Activated B cell treated with CpG ODN at 0.5 μM for 24 hours (primary cell): ENCODE data around the gene PLCH1. TPM values are rescaled to one million over a fixed set of nuclear protein-coding genes. Genes with fewer than 3 reads are reported as not detected.

Source experiments
- ATAC-seq: fragments of 200-7000 bp; cut with Tn5 transposase; one replicate; pipeline ENCODE4 v1.10.0; 2021; ENCODE audit warnings: low read depth, mild to moderate bottlenecking, moderate library complexity
- CTCF ChIA-PET: fragments of 350-600 bp; sonication (Branson Sonifier 250); formaldehyde crosslinking; loops from one replicate; lab custom pipeline; 2021; ENCODE audit warnings: antibody characterized with exemption; lab: Charles Lee
- POLR2A ChIA-PET: fragments of 350-600 bp; sonication (Branson Sonifier 250); formaldehyde crosslinking; loops from one replicate; lab custom pipeline; 2021; ENCODE audit warnings: antibody characterized with exemption; lab: Charles Lee
- DNase-seq: peaks from one replicate; pipeline ENCODE4 v3.0.0; 2022
- H3K27ac Mint-ChIP-seq: one replicate; pipeline ENCODE4 v1.8.0; 2020; ENCODE audit warnings: mixed read lengths
- H3K27me3 Mint-ChIP-seq: one replicate; pipeline ENCODE4 v1.8.0; 2021; ENCODE audit warnings: mixed read lengths
- H3K36me3 Mint-ChIP-seq: one replicate; pipeline ENCODE4 v1.8.0; 2021; ENCODE audit warnings: low read depth, mixed read lengths
- H3K4me1 Mint-ChIP-seq: one replicate; pipeline ENCODE4 v1.8.0; 2021; ENCODE audit warnings: mixed read lengths
- H3K4me3 Mint-ChIP-seq: one replicate; pipeline ENCODE4 v1.8.0; 2020; ENCODE audit warnings: mild to moderate bottlenecking, mixed read lengths
- H3K9me3 Mint-ChIP-seq: one replicate; pipeline ENCODE4 v1.8.0; 2020; ENCODE audit warnings: mixed read lengths
- CTCF ChIP-seq: fragments of 200-600 bp; IDR thresholded peaks from one replicate; pipeline ENCODE4 v1.8.0; 2022; ENCODE audit warnings: antibody characterized with exemption, mild to moderate bottlenecking
- intact Hi-C: fragments of 100-400 bp; cut with micrococcal nuclease; formaldehyde crosslinking; loops from one replicate; pipeline ENCODE4 v1.15.1; 2024
- total RNA-seq: library from RNA; stranded (reverse); gene quantifications from 2 replicates; pipeline ENCODE4 v1.2.3, GENCODE V29; 2022

PLCH1 gene
- total RNA-seq, 1 donor from 2014 or later = 0.27 TPM

DNA sequence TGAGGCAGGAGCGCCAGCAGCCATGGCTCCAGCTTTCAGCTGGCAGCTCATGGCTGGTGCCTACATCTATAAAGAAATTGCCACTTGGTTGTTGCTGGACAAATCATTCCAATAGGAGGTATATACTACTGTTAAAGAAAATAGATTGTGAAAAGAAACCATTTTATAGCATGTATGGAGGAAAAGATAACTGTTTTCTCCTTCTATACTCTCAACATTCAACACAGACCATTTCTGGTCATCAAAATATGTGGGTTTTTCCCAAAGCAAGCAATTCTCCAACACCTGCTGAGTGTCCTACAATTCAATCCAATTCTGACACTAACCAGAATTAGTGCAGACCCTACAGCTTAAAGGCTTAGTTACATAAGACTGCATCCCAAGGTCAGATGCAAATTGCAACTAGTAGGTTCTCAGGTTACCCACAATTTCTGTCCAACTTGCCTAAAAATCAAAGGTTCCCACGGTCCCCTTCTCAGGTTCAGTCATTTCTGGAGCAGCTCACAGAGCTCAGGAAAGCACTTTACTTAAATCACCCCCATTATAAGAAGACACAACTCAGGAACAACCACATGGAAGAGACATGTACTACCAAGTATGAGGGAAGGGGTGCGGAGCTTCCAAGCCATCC lies 409.0 kb downstream of the PLCH1 start:
- Mint-ChIP-seq H3K27me3 (no peaks in the 10 kb centered on the region), H3K4me3 (no peak overlapping the region), H3K9me3 (no peaks in the 10 kb centered on the region), H3K27ac (no peak overlapping the region), H3K36me3 (no peaks in the 10 kb centered on the region), H3K4me1 (no peaks in the 10 kb centered on the region)
- DNase-seq (no peak), ATAC-seq (no peak)
- intact Hi-C loops = no loop called here
- no peak for TF ChIP-seq CTCF
- POLR2A ChIA-PET = no interaction called here
- CTCF ChIA-PET = no interaction called here

- Mint-ChIP-seq H3K36me3 (no peaks in the 10 kb centered on the region), H3K27me3 (no peaks in the 10 kb centered on the region), H3K4me3 (no peak overlapping the region), H3K27ac (no peak overlapping the region), H3K9me3 (no peaks in the 10 kb centered on the region), H3K4me1 (no peaks in the 10 kb centered on the region)
- ChIA-PET CTCF (no interaction called here), POLR2A (no interaction called here)
- intact Hi-C loops = no loop called here
- ATAC-seq = no peak
- DNase-seq = no peak
- no peak for TF ChIP-seq CTCF
Observed at GRCh38 chr3:155334914-155335723, 409.8 kb downstream of the PLCH1 start.

DNA sequence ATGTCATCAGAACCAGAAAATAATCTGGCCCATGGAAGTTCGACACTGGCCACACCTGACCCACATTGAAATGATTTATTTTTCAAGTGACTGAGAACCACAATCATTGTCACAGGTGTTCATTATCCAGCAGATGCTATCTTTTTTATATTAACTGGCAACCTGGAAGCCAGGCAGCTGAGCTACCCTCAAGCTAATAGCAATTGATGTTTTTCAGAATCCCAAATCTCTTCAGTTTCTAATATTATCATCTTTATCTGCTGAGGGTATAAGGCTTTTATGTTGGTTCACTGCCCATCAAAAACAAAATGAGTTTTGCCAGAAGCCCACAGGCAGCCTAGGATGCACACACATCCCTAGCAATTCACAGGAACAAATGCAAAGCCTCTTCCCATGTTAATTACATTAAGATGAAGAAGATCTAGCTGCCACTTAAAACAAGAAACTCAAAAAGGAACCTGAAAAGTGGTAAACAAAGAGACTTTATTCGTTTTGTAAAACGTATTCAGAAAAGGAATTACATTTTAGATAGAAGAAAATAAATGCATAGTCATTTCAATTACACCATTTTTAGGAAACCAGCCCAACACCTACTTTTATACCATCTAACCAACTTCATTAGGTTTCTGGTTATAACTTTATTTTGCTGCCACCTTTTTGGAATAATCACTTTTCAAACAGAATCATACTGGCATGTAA lies 410.5 kb downstream of the PLCH1 start:
- no peak for DNase-seq
- no peak overlapping the region for H3K4me3 Mint-ChIP-seq
- no peaks in the 10 kb centered on the region for H3K36me3 Mint-ChIP-seq
- intact Hi-C loops = no loop called here
- no peak for ATAC-seq
- H3K4me1 Mint-ChIP-seq = no peaks in the 10 kb centered on the region
- TF ChIP-seq CTCF = no peak
- H3K27me3 Mint-ChIP-seq = no peaks in the 10 kb centered on the region
- H3K27ac Mint-ChIP-seq = no peak overlapping the region
- ChIA-PET CTCF (interaction anchor here (1.2 kb wide), 1 partner anchor 12 kb away, joined by 3 read pairs; no protein-coding TSS in a partner anchor), POLR2A (no interaction called here)
- no peaks in the 10 kb centered on the region for H3K9me3 Mint-ChIP-seq

DNA sequence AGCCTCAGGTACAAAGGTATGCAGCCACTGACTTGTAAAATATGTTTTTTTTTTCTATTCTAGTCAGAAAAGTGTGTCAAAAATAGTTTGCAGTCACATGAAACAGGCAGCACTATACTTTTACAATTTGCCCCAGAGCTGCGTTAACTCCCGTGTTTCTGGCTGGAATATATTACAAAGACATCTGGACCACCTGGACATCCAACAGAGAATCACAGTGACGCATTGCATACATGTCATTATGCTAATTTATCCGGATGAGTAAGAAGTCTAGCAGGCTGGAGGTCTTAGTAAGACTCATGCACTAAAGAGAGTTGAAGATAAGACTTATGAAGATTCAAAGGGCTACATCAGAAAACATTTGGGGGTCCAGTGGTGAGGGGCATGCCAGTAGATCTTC lies 412.2 kb downstream of the PLCH1 start:
- DNase-seq (no peak), ATAC-seq (no peak)
- no peaks in the 10 kb centered on the region for H3K27me3 Mint-ChIP-seq
- ChIA-PET POLR2A (no interaction called here), CTCF (no interaction called here)
- no peak overlapping the region for H3K4me3 Mint-ChIP-seq
- H3K27ac Mint-ChIP-seq = no peak overlapping the region
- intact Hi-C loops = no loop called here
- no peaks in the 10 kb centered on the region for H3K9me3 Mint-ChIP-seq
- no peaks in the 10 kb centered on the region for H3K36me3 Mint-ChIP-seq
- no peak for TF ChIP-seq CTCF
- no peaks in the 10 kb centered on the region for H3K4me1 Mint-ChIP-seq

- DNase-seq = no peak
- Mint-ChIP-seq H3K9me3 (no peaks in the 10 kb centered on the region), H3K27me3 (no peaks in the 10 kb centered on the region), H3K36me3 (no peaks in the 10 kb centered on the region), H3K27ac (no peak overlapping the region), H3K4me3 (no peak overlapping the region), H3K4me1 (no peaks in the 10 kb centered on the region)
- TF ChIP-seq CTCF = no peak
- ChIA-PET POLR2A (no interaction called here), CTCF (interaction anchor here (1.1 kb wide), 1 partner anchor 8 kb away, joined by 3 read pairs; no protein-coding TSS in a partner anchor)
- intact Hi-C loops = no loop called here
- no peak for ATAC-seq
Observed at GRCh38 chr3:155331078-155331477, 413.8 kb downstream of the PLCH1 start.
